ENCODE data around the gene CEP192. TPM values are rescaled to one million over a fixed set of nuclear protein-coding genes. Genes with fewer than 3 reads are reported as not detected.

Gene CEP192
- total and polyA plus RNA-seq, 2 of the 13 experiments (the other 11 are each of a cell fraction or from before 2014, with no cell fraction given) = 15.3 to 24.7 TPM

GRCh38 chr18:13139885-13140450, 148.8 kb downstream of the CEP192 start (continued):
- peak; percentile 89 for TF ChIP-seq RAD21 (CRISPR knock-in tag; IDR thresholded peaks at IDR 0.05)
- TF ChIP-seq KLF6 (CRISPR knock-in tag; IDR thresholded peaks at IDR 0.05) = no peak
- no peak for TF ChIP-seq FOXO4 (CRISPR knock-in tag; conservative IDR thresholded peaks at IDR 0.05)
- TF ChIP-seq CCDC6 (CRISPR knock-in tag; IDR thresholded peaks at IDR 0.05) = peak; percentile 44; the same call in 1 of the 2 replicates
- peak; percentile 14; the same call in 1 of the 2 replicates for TF ChIP-seq PHF20 (CRISPR knock-in tag; IDR thresholded peaks at IDR 0.05)
- no peak for TF ChIP-seq MEIS1 (CRISPR knock-in tag; IDR thresholded peaks at IDR 0.05; ENCODE audit: borderline replicate concordance)
- no peak for TF ChIP-seq ZNF343 (CRISPR knock-in tag; IDR thresholded peaks at IDR 0.05)
- TF ChIP-seq FOSL2 (CRISPR knock-in tag; IDR thresholded peaks at IDR 0.05) = peak; percentile 43; the same call in 1 of the 2 replicates
- no peak for TF ChIP-seq SMAD1 (CRISPR knock-in tag; IDR thresholded peaks at IDR 0.05; ENCODE audit: borderline replicate concordance, low read depth)
- TF ChIP-seq HNRNPUL1 (IDR thresholded peaks at IDR 0.05; ENCODE audit: low read depth, low read length) = no peak
- TF ChIP-seq ZNF430 (CRISPR knock-in tag; IDR thresholded peaks at IDR 0.05) = no peak
- TF ChIP-seq ZNF280D (CRISPR knock-in tag; IDR thresholded peaks at IDR 0.05) = no peak
- TF ChIP-seq KLF13 (CRISPR knock-in tag; IDR thresholded peaks at IDR 0.05) = no peak
- TF ChIP-seq ZBTB10 (CRISPR knock-in tag; IDR thresholded peaks at IDR 0.05; ENCODE audit: borderline replicate concordance) = no peak
- TF ChIP-seq ZNF383 (CRISPR knock-in tag; IDR thresholded peaks at IDR 0.05; ENCODE audit: borderline replicate concordance) = no peak
- TF ChIP-seq ZNF496 (CRISPR knock-in tag; IDR thresholded peaks at IDR 0.05; ENCODE audit: insufficient replicate concordance) = no peak
- TF ChIP-seq ZBED4 (CRISPR knock-in tag; IDR thresholded peaks at IDR 0.05; ENCODE audit: borderline replicate concordance) = no peak
- TF ChIP-seq MIXL1 (CRISPR knock-in tag; IDR thresholded peaks at IDR 0.05) = peak; percentile 49; the same call in 1 of the 2 replicates
- TF ChIP-seq ZNF367 (CRISPR knock-in tag; IDR thresholded peaks at IDR 0.05; ENCODE audit: borderline replicate concordance) = no peak

Measured in HepG2 (cell line).